ELF-1 (cell line): Measurements from ENCODE around the gene HSPA4L.

ENCODE experiments used
- DNase-seq: peaks from one replicate; pipeline ENCODE4 v3.0.0-alpha.2; 2016; ENCODE audit warnings: low read depth, low spot score

The HSPA4L gene

DNA sequence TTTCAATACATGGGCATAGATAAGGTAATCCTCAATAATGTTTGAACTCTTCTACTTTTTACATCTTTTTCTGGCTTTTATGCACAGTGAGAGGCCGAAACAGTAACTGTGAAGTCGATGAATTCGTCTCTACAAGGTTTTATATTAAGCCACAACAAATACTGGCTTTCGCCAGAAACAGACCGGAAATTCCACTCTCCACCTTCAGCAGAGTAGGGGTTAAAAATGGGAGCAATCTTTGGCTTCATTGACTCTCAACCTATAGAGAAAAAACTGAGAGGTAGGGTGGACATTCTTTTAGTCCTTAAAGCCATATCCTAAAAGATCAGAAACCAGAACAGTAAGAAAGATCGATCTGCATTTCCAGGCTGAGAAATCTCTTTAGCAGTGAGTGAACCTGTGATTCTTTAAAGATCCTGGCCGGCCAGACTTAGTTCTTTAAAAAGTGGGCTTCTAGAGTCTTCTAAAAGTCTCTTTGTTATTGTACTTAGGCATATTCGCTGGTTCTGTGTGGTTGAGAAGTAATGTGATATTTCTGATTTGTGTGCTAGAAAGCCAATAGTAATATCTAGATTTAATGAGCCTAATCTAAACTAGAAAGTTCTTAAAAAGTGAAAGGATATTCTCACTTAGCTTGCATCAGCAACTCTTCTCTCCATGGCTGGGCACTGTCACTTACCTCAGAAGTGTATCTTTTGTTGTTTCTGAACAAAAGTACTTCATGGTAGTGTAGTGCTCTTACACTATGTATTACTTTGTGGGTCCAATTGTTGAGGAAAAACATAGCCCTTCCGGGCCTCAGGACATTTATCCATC lies 2.0 kb downstream of the HSPA4L start:
- DNase-seq: no peak

DNA sequence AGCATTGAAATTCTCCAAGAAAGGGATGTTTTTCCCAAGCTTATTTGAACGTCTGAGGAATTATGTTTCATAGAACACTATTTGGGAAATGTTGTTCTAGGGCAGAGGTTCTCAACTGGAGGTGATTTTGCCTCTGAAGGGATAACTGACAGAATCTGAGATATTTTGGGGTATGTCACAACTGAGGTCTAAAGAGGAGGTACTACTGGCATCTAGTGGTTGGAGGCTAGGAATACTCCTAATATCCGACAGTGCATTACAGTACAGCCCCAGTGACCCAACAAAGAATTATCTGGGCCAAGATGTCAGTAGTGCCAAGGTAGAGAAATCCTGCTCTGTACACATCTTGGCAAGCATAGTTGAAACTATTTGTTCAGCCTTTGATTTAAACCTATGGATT lies 6.4 kb downstream of the HSPA4L start:
- DNase-seq: no peak

DNA sequence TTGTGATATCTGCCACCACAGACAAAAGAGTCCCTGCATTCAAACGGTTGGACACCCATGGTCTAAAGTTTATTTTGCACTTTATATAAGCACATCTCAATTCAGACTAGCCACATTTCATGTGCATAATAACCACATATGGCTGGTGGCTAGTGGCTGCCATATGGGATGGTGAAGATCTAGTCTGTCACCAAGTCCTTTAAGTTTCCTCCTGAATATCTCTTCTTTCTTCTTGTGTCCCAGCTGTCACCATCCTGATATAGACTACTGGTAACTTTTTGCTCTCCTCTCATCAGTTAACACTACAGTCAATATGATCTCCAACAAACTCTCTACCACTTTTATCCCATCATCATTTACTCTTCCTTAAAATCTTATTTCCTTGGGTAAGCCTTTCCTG lies 9.3 kb downstream of the HSPA4L start:
- DNase-seq: no peak

DNA sequence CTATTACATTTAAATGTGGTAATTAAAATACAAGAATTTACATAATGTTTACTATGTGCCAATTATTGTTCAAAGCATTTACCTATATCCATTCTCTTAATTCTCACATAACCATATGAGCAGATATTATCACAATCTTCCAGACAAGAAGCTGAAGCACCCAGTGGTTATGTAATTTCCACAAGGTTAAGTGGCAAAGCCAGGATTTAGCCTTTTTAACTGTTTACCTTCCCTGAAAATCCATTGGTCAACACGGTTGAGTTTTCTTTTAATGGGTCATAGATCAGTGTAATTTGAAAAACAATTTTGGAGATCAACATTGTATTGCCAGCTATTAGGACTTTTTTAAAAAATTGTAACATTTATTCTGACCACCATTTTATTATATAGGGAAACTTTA lies 11.4 kb downstream of the HSPA4L start:
- DNase-seq: no peak

DNA sequence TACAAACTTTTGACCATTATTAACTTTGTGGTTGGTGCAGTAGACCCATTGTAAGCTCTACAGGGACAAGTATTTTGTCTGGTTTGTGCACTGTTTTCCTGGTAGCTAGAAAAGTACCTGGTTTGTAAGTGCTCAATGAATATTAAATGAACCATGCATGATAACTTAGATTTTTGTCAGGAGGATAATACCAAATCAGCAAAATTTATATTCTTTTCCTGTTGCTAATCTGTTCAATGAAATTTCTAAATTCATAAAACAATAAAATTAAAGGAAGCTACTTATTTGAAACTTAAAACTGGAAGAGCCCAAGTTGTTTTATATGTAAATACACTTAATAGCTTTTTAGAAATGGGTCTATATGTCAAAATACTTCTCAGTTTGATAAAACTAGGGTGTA lies 17.6 kb downstream of the HSPA4L start:
- DNase-seq: no peak

DNA sequence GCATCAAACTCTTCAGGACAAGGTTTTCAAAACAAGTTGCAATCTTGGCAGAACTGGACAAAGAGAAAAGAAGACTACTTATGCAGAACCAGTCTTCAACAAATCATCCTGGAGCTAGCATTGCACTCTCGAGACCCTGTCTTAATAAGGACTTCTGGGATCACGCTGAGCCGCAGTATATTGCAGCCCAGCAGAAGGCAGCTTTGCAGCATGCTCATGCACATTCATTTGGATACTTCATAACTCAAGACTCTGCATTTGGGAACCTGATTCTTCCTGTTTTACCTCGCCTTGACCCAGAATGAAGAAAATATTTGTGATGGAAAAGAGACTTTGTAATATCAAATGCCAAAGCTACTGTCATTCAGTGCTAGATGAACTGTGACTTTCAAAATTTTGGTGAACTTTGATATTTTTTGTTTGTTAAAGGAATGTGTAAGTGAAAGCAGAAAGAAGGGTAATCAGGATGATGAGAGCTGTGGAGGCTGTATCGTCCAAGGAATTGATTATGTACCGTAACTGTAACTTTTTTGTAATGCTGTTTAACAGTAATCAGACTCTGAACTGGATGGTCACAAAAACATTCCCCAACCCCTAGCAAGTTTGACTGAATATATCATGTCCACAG lies 27.2 kb downstream of the HSPA4L start:
- DNase-seq: no peak

DNA sequence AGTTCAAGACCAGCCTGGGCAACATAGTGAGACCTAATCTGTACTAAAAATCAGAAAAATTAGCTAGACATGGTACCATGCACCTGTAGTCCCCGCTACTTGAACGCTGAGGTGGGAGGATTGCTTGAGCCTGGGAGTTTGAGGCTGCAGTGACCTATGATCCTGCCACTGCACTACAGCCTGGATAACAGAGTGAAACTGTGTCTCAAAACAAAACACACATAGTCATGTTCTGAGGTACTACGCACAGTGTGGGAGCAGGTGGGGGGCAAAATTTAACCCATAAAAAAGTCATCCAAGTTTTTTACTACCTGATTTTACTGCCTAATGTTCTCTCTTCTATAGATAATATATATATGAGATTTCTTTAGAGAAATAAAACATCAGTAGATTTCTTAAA lies 28.4 kb downstream of the HSPA4L start:
- DNase-seq: no peak

DNA sequence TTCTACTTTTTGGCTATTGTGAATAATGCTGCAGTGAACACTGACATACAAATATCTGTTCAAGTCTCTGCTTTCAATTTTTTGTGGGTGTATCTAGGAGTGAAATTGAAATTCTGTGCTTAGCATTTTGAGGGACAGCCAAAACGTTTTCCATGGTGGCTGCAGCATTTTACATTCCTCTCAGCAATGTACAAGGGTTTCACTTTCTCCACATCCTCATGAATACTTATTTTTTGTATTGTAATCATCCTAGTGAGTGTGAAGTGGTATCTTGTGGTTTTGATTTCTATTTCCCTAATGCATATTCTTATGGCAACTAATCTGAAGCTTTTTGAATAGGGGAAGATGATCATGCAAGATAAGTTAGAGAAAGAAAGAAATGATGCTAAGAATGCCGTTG lies 40.3 kb downstream of the HSPA4L start:
- DNase-seq: no peak

DNA sequence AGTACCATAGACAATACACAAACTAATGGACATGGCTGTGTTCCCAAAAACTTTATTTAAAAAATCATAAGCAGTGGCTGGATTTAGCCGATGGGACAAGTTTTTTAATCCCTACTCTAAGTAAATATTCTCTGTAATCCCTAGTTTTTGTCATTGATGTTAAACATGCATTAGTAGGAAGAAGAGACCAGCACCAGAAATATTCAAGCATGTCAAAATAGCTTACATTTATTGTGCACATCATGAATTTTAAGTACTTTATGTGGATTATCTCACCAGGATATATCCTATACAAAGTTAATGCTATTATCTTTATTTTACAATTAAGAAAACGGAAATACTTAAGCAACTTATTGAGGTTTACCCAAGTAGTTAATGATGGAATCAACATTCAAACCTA lies 46.0 kb downstream of the HSPA4L start:
- no peak for DNase-seq

DNA sequence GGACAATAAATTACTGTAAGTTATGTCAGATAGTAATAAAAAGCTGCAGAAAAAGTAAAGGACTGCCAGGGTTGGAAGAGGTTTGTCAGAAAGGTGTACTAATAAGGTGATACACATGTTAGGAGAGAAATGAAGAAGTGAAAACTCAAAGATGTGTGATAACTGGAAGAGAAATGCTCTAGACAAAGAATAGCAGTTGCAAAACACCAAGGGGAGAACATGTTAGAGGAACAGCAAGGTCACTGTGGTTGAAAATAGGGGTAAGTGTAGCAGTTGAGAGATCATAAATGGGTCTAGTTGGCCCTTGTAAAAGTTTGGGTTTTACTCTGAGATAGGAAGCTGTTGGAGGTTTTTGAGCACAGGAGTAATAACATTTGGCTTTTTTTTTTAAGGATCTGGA lies 46.9 kb downstream of the HSPA4L start:
- no peak for DNase-seq

DNA sequence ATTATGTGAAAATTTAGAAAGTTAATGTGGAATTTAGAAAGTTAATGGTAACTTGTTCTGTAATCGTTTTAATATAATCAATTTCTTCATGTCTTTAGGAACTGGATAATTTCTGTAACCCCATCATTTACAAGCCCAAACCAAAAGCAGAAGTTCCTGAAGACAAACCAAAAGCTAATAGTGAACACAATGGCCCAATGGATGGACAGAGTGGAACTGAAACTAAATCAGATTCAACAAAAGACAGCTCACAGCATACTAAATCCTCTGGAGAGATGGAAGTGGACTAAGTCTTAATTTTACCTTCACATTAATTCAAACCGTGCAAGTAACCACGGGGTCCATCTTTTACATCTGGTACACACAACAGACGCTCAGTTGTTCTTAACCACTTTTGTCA lies 50.5 kb downstream of the HSPA4L start:
- no peak for DNase-seq

DNA sequence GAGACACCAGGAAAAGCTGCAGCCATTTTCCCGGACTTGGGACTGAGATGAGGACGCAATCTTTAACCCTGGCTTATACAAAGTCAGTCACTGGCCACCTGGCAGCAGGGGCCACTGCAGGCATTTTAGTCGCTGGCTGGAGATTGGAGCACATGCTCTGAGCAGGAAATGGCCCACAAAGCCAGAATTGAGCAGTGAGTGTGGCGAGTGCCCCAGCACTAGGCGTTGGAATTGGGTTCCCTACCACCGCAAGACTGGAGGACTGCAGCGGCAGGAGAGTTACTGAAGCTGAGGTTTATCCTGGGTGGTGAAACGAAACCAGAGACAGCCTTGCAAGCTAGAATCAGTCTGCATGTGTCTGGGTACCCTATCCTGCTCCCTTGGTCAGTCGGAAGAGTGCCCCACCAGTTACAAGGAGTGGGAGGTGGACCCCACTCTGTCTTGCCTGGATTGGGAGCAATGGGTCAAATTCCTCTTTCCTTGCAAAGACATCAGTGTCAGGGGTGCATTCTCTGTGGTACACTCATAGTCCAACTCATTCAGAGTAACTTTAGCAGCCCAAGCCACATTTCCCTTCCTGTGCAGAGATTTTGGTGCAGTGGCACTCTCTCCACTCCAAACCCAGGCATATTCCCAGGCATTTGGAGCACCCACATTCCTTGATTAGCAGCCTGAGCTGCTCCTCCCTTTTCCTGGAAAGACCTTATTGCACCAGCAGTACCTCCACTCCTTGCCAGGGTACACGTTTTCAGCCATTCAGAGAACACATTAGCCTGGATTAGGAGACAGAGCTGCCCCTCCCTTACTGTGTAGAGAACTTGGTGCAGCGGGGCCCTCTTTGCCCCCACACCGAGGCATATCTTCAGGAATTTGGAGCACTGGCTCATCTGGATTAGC lies 61.8 kb downstream of the HSPA4L start:
- peak; percentile 5 for DNase-seq

DNA sequence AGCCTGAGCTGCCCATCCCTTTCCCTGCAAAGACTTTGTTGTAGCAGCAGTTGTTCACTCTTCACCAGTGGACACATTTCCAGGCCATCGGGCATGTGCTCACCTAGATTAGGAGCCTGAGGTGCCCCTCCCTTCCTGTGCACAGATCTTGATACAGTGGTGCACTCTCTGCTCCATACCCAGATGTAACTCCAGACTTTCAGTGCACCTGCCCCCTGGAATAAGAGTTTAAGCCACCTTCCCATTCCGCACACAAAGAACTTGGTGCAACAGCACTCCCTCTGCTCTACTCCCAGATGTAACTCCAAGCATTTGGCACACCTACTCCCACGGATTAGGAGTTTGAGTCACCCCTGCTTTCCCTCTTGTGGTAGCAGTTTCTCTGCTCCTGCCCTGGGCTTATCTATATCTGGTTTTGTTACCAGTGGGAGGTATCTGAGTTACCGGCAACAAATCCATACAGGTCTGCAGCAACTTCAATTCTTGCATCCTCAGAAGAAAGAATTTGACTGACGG lies 62.5 kb downstream of the HSPA4L start:
- DNase-seq: peak; percentile 4

DNA sequence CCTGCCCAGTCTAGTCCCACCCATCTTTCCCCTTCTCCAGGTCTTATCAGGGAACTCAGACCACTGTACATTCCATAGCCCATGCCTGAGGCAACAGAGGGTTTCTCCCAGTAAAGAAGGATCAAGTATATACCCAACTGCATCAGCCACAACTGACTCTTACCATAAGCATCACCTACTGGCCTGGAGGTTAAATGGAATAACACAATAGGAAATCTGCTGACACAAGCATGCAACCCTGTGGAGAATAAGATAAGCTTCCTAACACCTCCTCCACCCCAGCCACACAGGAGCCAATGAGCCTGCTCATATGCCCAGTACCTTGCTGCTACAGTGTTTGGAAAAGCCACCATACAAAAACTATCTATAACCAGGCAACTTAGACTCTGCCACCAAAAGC lies 63.9 kb downstream of the HSPA4L start:
- peak; percentile 83 for DNase-seq

DNA sequence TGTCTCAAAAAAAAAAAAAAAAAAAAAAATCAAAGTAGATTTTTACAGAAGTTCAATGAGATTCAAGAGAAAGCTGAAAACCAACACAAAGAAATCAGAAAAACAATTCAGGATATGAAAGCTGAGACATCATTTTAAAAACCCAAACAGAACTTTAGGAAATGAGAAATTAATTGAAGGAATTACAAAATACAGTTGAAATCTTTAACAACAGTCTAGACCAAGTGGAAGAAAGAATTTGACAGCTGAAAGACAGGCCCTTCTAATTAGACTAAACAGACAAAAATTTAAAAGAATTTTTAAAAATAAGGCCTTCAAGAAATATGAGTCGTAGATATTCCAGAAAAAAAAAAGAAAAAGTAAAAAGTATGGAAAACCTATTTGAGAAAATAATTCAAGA lies 64.6 kb downstream of the HSPA4L start:
- no peak for DNase-seq

DNA sequence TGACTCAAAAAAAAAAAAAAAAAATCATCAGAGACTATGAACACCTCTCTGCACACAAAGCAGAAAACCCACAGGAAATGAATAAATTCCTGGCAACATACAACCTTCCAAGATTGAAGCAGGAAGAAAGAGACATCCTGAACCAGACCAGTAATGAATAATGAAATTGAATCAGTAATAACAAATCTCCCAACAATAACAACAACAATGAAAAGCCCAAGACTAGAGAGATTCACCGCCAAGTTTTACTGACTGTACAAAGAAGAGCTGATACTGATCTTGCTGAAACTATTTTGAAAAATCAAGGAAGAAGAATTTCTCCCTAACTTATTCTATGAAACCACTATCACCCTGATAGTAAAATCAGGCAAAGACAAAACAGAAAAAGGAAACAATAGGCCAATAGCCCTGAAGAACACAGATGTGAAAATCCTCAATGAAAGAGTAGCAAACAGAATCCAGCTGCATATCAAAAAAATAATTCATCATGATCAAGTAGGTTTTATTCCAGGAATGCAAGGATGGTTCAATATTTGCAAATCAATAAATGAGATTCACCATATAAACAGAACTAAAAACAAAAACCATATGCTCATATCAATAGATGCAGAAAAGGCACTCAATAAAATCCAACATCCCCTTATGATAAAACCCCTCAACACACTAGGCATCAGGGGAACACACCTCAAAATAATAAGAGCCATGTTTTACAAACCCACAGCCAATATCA lies 67.5 kb downstream of the HSPA4L start:
- no peak for DNase-seq

DNA sequence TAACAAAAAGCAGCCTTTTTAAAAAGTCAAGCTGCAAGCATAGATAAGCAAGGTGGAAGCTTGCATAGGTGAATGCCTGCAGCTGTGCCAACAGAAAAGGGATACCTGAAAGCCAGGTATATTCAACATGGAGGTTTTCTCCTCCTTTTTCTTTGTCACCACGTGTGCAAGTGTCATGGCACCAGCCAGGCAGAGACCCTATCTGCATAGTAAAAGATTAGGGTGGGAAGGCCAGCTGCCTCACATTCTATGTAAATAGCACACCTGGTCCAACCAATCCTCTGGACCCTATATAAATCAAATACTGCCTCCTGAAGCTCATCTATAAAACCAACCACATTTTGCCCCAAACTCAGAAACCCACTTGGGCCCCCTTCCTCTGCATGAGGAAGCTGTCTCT lies 70.5 kb downstream of the HSPA4L start:
- peak; percentile 18 for DNase-seq

DNA sequence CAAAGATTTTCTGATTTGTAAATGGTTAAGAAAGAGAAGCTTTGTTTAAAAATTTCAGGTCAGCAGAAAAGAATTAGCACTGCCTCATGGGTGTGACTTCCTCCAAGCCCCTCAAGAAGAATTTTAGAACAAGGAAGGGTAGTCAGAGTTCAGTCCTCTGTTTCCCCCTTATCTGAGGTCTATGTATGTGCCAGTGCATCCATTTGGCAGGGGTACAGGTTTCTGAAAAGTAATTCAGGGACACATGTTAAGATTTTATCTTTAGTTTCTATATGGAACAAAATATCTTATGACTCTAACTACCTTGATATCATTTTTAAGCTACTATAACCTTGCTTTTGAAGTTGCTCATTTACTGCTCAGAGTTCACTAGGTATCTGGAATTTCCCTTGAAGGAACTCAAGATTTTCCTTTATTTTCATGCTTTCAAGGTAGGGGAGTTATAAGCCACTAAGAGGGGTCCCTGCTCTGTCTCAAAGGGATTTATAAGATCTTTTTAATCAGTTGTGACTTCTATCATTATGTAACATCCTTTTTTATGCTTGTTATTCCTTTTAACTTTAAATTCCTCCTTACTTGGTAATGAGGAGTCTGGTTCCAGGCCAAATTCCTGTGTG lies 74.2 kb downstream of the HSPA4L start:
- DNase-seq: no peak

DNA sequence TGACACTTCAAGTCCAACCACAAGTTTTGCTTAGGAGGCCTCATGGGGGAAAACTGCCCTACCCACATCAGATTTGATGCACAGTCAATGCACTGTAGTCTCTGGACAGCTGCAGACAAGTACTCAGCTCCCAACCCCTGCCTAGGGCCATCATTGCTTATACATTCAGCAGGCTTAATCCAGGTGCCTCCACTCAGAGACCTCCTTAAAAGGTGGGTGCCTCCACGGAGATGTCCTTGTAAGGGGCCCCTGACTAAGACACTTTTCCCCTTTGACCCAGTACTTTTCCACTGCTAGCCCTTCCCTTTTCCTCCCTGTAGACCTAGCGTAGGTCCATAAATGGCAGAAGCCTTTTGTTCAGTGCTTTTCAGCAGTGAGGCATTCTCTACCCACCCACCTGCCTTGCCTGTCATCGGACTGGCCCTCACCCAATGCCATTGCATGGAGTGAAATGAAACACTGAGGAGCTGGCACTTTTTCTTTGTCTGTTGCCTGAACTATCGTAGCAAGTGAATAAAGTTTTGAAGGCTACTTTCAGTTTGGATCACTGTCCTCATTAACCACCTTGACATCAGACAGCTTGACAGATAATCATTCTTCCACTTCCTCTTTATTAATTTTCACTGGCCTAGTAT lies 74.8 kb downstream of the HSPA4L start:
- DNase-seq: peak; percentile 25

DNA sequence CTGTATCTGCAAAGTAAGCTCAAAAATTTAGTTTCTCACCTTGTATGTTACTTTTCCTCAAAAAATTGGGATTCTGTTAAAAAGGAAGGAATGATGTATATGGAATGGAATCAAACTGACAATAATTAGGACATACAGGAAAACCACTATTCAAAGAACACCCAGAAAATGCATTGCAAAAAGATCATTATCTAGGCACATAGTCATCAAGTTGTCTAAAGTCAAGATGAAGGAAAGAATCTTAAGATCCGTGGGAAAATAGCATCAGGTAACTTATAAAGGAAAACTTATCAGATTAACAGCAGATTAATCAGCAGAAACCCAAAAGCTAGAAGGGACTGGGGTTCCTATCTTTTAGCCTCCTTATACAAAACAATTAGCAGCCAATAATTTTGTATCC lies 75.5 kb downstream of the HSPA4L start:
- DNase-seq: no peak

DNA sequence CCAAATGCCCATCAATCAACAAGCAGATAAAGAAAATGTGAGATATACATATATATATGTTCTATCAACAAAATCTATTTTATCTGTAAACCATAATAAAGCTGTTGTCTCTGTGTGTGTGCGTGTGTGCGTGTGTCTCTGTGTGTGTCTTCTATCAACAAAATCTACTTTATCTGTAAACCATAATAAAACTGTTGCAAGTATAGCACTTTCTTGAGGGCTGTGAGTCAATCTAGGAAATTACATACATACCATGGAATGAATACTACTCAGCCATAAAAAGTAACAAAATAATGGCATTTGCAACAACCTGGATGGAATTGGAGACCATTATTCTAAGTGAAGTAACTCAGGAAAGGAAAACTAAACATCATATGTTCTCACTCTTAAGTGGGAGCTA lies 86.1 kb downstream of the HSPA4L start:
- no peak for DNase-seq
